GM18498 (cell line): ENCODE data around the gene RABEPK.
"Not testable (repeated sequence)": the region's sequence is repeated elsewhere in the genome, so short reads cannot be mapped to it uniquely, and the experiment has no call there.

Experiments used
- ATAC-seq: cut with Tn5 transposase; IDR thresholded peaks from one replicate; pipeline ENCODE4 v1.9.1; 2021; ENCODE audit warnings: mild to moderate bottlenecking, moderate library complexity; ENCODE audit not compliant: unreplicated experiment

RABEPK gene

DNA sequence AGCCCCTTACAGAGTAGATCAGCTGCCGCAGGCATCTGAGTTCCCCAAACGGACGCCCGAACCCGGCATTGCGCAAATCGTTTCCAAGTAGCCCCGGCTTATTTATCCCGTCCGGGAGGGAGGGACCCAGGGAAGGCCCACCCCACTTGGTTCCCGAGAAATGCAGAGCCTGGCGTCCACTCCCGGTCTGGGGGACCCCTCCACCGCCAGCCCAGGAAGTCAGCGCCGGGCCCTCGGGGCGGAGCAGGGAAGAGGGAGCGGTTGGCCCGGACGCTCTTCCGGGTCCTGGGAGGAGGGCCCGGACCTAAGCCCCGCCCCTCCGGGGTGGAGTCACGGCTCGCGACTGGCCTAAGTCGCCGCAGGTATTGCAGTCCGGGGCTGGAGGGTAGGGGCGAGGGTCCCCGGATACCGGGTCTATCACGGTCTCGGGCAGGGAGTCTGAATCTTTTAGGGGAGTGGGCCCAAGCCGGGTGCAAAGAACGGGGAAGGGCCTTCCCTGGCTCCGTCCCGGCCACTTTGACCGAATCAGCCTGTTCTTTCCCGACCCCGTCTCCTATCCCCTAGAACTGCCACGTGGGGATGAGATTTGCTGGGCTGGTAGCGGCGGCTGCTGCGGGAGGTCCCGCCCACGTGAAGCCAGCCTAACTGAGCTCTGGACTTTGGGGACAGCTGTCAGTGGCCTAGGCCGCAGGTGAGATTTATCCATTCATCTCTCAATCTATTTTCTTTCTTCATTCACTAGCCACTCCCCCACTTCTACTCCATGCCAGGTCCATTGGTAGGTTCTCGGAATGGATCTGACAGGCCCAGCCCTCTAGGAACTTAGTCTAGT is at the start of gene RABEPK:
Gene RABEPK, plus strand, starts transcription at position 327 of the 832 bp plus-strand sequence. CDS start 2,472 bp downstream, outside the sequence.
- ATAC-seq = peak; percentile 96

DNA sequence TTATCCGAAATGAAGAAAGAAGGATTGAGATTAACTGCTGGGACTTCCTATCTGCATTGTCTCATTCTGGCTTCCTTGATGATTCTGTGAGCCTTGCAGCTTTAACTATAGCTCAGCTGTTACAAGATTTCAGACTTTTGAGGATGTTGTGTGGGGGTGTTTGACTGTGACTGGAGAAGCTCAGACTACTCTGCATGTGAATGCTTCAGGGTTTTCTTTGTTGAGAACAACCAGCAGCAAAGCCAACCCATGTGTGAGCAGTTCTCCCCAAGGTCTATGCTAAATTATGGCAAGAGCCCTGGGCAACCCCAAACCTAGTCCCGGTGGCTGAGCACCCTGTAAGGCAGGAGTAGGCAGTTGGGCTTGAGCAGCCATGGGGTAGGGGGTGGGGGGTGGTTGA is 48.6 kb upstream of the RABEPK start:
- ATAC-seq = no peak

DNA sequence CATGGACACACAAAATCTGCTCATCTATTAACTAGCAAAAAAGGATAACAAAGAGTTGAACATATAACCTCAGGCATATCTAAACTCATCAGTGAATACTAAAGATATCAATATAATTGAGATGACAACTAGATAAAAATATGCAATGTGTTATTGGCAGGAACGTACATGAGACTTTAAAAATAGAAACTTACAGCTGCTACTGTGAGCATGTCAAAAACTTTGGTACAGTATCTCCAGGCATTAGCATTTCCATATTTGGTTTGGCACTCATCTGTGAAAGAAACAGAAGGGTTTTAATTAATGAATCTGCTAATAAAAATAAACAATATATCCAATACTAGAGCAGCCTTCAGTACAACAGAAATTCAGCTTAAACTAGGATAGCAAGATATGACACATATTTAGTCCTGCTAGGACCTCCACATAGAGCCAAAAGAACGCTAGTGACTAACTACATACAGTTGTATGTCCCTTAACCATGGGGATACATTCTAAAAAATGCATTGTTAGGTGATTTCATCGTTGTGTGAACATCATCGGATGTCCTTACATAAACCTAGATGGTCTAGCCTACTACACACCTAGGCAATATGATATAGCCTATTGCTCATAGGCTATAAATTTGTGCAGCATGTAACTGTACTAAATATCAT is 46.5 kb upstream of the RABEPK start:
- no peak for ATAC-seq

DNA sequence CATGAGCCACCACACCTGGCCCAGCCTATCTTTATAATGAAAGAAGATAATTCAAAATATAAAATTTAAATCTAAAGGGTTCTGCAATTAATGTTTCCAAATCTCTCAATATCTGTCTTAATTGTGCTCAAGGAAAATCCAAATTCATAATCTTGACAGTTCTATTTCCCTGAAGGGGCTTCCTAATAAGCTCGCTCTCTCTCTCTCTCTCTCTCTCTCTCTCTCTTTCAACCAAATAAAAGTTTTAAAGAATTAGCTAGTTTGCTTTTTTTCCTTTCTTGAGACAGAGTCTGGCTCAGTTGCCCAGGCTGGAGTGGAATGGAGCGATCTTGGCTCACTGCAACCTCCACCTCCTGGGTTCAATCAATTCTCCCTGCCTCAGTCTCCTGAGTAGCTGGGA is 43.8 kb upstream of the RABEPK start:
- ATAC-seq = no peak

- no peak for ATAC-seq
Measured at GRCh38 chr9:125160750-125161149, 39.6 kb upstream of the RABEPK start.

DNA sequence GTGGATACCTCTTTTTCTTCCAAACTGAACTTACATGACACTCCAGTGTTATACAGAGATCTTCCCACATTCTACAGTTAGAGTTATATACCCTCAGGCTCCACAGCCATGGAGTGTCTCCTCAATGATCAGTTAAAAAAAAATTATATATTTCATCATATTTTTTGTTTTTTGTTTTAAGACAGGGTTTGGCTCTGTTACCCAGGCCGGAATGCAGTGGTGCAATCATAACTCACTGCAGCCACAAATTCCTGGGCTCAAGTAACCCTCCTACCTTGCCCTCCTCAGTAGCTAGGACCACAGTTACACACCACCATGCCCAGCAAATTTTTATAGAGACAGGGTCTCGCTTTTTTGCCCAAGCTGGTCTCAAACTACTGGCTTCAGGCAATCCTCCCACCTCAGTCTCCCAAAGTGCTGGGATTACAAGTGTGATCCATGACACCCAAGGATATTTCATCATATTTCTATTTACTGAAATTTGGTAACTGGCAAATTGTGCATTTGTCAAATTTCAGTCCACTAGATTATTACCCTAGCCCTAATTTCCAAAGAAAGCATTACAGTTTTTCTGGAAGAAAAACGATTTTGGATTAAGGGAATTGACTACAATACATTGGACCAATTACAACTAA is 38.9 kb upstream of the RABEPK start:
- ATAC-seq = no peak

- not testable (repeated sequence) for ATAC-seq
Measured at GRCh38 chr9:125162891-125163290, 37.5 kb upstream of the RABEPK start.

DNA sequence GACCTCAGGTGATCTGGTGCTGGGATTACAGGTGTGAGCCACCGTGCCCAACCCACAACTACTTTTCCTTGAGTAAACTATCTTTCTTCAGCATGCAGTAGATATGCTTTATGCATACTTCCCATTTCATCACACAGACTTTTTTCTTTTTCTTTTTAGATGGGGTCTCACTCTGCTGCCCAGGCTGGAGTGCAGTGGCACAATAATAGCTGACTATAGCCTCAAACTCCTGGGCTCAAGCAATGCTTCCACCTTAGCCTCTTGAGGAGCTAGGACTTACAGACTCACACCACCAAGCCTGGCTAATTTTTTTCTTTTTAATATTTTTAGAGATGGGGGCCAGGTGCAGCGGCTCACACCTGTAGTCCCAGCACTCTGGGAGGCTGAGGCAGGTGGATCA is 33.6 kb upstream of the RABEPK start:
- no peak for ATAC-seq

DNA sequence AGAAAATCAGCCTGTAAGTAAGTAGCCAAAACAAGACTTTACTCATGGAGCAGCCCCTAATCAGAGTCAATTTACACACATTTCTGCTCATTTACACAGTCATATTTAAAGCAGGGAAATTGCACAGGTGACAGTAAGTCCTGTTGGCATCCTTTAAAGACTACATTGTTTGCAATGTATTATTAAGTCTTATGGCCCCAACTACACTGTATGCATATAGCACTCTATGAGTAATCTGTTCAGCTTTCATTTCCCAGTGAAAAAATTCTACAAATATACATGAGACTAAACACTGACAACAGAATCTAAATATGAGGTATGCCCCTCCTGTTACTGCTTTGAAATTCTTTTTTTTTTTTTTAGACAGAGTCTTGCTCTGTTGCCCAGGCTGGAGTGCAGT is 30.4 kb upstream of the RABEPK start:
- no peak for ATAC-seq

- no peak for ATAC-seq
Measured at GRCh38 chr9:125172031-125172755, 28.1 kb upstream of the RABEPK start.

DNA sequence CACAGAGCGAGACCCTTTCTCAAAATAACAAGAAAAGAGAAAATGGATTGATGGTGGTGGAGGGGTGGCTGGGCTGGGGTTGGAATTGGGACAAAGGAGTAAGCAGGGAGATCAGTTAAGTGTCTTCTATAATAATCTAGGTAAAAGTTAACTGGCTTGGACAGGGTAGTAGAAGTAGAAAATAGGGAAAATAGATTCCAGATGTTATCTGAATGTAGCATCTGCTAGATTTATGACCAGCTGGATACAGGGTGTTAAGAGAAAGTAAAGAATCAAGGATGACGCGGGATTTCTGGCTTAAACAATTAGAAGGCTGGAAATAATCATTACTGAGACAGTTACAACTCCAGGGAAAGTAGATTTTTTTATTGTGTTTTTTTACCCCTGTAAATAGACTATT is 23.7 kb upstream of the RABEPK start:
- no peak for ATAC-seq

DNA sequence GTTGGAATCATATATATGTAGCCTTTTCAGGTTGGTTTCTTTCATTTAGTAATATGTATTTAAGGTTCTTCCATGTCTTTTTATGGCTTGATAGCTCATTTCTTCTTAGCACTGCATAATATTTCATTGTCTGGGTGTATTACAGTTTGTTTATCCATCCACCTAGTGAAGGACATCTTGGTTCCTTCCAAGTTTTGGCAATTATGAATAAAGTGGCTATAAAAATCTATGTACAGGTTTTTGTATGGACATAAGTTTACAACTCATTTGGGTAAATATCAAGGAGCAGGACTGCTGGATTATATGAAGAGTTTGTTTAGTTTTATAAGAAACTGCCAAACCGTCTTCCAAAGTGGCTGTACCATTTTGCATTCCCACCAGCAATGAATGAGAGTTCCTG is 22.5 kb upstream of the RABEPK start:
- ATAC-seq = no peak

DNA sequence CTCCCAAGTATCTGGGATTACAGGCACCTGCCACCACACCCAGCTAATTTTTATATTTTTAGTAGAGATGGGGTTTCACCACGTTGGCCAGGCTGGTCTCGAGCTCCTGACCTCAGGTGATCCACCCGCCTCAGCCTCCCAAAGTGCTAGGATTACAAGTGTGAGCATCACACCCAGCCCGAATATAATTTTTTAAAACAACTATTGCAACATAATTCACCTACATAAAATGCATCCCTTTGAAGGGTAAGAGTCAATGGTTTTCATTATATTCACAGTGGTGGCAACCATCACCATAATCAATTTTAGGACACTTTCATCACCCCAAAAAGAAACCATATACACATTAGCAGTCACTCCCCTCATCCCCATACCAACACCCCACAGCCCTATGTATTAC is 20.6 kb upstream of the RABEPK start:
- not testable (repeated sequence) for ATAC-seq

DNA sequence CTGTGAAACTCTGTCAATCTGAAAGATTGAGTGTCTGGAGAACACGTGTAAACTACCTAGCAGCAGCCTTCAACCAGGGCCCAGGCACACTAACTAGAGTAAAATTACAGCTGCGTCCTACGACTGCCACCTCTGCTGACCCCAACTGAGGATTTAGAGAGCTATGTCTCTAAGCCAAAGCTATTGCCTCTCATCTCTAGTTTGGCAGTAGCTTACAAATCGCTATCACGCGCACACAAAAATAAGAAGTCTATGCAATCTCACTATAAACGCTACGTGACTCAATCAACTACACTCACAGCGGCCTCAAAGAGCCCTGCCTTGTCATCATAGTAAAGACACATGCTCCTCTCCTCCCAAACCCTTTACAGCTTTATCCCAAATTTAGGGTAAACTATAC is 19.5 kb upstream of the RABEPK start:
- no peak for ATAC-seq

DNA sequence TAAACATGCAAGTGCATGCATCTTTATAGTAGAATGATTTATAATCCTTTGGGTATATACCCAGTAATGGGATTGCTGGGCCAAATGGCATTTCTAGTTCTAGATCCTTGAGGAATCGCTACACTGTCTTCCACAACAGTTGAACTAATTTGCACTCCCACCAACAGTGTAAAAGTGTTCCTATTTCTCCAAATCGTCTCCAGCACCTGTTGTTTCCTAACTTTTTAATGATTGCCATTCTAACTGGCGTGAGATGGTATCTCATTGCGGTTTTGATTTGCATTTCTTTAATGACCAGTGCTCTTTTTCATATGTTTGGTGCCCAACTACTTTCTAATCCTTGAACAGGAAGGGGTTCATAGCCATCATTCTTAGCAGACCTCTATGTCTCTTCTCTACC is 18.6 kb upstream of the RABEPK start:
- not testable (repeated sequence) for ATAC-seq

GRCh38 chr9:125183054-125183453 is 17.3 kb upstream of the RABEPK start:
- ATAC-seq = no peak

DNA sequence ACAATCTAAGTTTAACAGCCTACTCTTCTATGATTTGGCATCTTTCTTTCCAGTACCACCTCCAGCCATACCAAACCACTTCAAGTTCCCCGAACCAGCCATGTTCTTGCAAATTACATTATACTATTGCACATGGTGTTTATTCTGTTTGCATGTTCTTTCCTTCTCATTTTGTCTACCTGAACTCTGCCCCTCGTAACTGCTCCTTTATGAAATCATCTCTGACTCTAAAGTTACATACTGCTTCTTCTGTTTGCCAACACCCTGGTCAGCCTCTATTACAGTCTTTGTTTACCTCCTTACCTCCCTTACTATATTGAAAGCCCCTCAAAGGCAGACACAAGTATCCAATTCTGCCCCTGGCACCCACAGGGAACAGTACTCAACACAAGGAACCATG is 16.8 kb upstream of the RABEPK start:
- ATAC-seq = no peak

DNA sequence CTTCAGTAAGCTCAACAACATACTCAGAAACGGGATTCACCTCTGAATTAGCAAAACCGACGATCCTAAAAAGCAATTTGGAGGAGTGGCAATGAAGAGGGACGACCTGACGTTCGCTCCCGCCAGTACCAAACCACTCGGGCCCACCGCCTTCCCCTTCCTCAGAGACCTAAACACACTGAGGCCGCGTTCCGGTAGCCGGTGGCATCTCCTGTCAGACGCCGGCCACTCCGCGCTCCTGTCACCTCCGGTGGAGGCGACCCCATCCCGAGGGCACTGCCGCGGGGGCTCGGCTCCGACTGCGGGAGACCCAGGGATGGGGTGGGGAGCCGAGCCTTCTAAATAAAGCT is 11.4 kb upstream of the RABEPK start:
- peak; percentile 13 for ATAC-seq

- ATAC-seq = peak; percentile 94
Measured at GRCh38 chr9:125189361-125190289, 10.7 kb upstream of the RABEPK start, which contains the start of gene PPP6C. TSS of gene PPP6C (minus strand) at chr9:125189803. CDS start at chr9:125189718, 85 bp downstream.

DNA sequence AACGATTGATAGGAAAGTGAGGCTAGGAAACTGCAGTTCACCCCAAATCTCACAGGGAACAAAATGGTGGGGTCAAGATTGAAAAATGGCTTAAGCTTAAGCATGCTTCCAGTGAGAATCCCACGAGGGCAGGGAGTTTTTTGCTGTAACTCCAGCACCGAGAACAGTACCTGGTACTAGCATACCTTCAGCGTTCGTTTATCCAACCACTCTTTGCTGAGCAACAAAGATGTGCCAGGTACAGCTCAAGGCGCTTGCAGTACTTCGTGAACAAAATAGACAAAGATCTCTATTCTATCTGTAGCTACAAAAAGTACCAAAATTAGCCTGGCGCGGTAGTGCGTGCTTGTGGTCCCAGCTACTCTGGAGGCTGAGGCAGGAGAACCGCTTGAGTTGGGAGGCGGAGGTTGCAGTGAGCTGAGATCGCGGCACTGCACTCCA is 10.0 kb upstream of the RABEPK start:
- no peak for ATAC-seq
